K562 (cell line): Measurements from ENCODE around the gene SCP2. TPM values are rescaled to one million over a fixed set of nuclear protein-coding genes. Genes with fewer than 3 reads are reported as not detected.

ENCODE experiments used
- ATAC-seq: fragments of 200-7000 bp; cut with Tn5 transposase; 3 replicates; pipeline ENCODE4 v1.9.1; 2020; ENCODE audit warnings: moderate library complexity
- BruUV-seq: library from RNA; stranded (reverse); fragments of 400-500 nt; replicated peaks from 2 replicates; lab custom pipeline; 2021; lab: Mats Ljungman, UMichigan
- CTCF ChIA-PET: fragments of 300-600 bp; formaldehyde crosslinking; extraction: SDS; loops from one replicate; lab custom pipeline; 2021; ENCODE audit warnings: low intra/inter-chr PET ratio; lab: Yijun Ruan, JAX
- POLR2A ChIA-PET: fragments of 300-600, 350-650 bp; sonication (Branson Sonifier 250); formaldehyde crosslinking; extraction: SDS; loops from one replicate; lab custom pipeline; 2021; ENCODE audit warnings: antibody characterized with exemption, inconsistent platforms; lab: Yijun Ruan, JAX
- DNase-seq, 4 experiments: peaks; one replicate each; pipeline versions ENCODE4 v3.0.0 to v3.0.0-alpha.2; 2011 to 2018; ENCODE audit warnings: low spot score in 3 of 4, mixed read lengths in 3 of 4; ENCODE audit errors: extremely low read depth in 1 of 4
- FAIRE-seq: peaks from 2 replicates; lab custom pipeline; 2011; peaks lifted over from hg19 to GRCh38; lab: Jason Lieb, UNC
- H2AFZ ChIP-seq: 2 replicates; pipeline ENCODE4 v1.6.0; 2011; ENCODE audit warnings: low read depth, low read length, control low read depth, inconsistent platforms
- H3K27ac ChIP-seq: fragments of 200-600 bp; 3 replicates; pipeline ENCODE4 v1.8.0; 2011; ENCODE audit warnings: low read depth, mild to moderate bottlenecking, control low read depth, inconsistent platforms, low read length, moderate library complexity, mixed read lengths; ENCODE audit errors: extremely low read depth
- H3K27me3 ChIP-seq, 2 experiments: fragments of 300-600 bp in 1 of 2; 2 replicates in 1 of 2; 3 replicates in 1 of 2; pipeline versions ENCODE4 v1.6.0 to v1.8.0; 2011; ENCODE audit warnings: inconsistent platforms in 2 of 2, low read length in 2 of 2, mild to moderate bottlenecking in 1 of 2, mixed read lengths in 1 of 2, moderate library complexity in 1 of 2; ENCODE audit not compliant: control insufficient read depth in 2 of 2, insufficient read depth in 2 of 2
- H3K36me3 ChIP-seq: fragments of 300-600 bp; 3 replicates; pipeline ENCODE4 v1.8.0; 2011; ENCODE audit warnings: mild to moderate bottlenecking, low read length, inconsistent platforms; ENCODE audit not compliant: control insufficient read depth, insufficient read depth
- H3K4me1 ChIP-seq, 2 experiments: fragments of 200-600 bp in 1 of 2; replicated peaks in 1 of 2; 2 replicates in 1 of 2; 3 replicates in 1 of 2; pipeline versions ENCODE4 v1.5.1 to v1.8.0; 2011; ENCODE audit warnings: inconsistent platforms in 2 of 2, low read length in 2 of 2, mild to moderate bottlenecking in 1 of 2, mixed read lengths in 1 of 2, moderate library complexity in 1 of 2; ENCODE audit not compliant: control insufficient read depth in 2 of 2, insufficient read depth in 2 of 2
- H3K4me2 ChIP-seq: 2 replicates; pipeline ENCODE4 v1.6.1; 2011; ENCODE audit warnings: low read length, control low read depth, inconsistent platforms, mixed read lengths; ENCODE audit not compliant: insufficient read depth
- H3K4me3 ChIP-seq: fragments of 200-600 bp; sonication (generic), shearing (Covaris generic); 2 replicates; pipeline ENCODE4 v1.5.1; 2016; ENCODE audit warnings: control low read depth, inconsistent platforms
- H3K79me2 ChIP-seq: fragments of 200-600 bp; 3 replicates; pipeline ENCODE4 v1.8.0; 2011; ENCODE audit warnings: low read length, inconsistent platforms; ENCODE audit not compliant: control insufficient read depth, insufficient read depth
- H3K9ac ChIP-seq, 2 experiments: 2 replicates each; pipeline versions ENCODE4 v1.6.0 to v1.6.1; 2011; ENCODE audit warnings: low read depth in 2 of 2, low read length in 2 of 2, control low read depth in 1 of 2, inconsistent platforms in 1 of 2, mild to moderate bottlenecking in 1 of 2, mixed read lengths in 1 of 2; ENCODE audit not compliant: insufficient read depth in 1 of 2
- H3K9me1 ChIP-seq: one replicate; pipeline ENCODE4 v1.6.0; 2011; ENCODE audit warnings: inconsistent platforms, mild to moderate bottlenecking, low read length, moderate library complexity; ENCODE audit not compliant: control insufficient read depth, insufficient read depth
- H3K9me3 ChIP-seq: replicated peaks from 2 replicates; pipeline ENCODE4 v1.5.1; 2011; ENCODE audit warnings: low read depth, low read length, inconsistent platforms; ENCODE audit not compliant: control insufficient read depth, insufficient read depth
- H4K20me1 ChIP-seq: replicated peaks from 2 replicates; pipeline ENCODE4 v1.6.1; 2011; ENCODE audit warnings: low read length, inconsistent platforms, mixed read lengths; ENCODE audit not compliant: control insufficient read depth, insufficient read depth
- DEAF1 ChIP-seq: fragments of 450-650 bp; formaldehyde crosslinking; IDR thresholded peaks from 2 replicates; pipeline ENCODE4 v1.4.0; 2020; ENCODE audit warnings: mild to moderate bottlenecking, moderate library complexity
- ELK1 ChIP-seq: sonication (generic); formaldehyde crosslinking; IDR thresholded peaks from 2 replicates; pipeline ENCODE4 v1.8.1; 2022; ENCODE audit warnings: missing genetic modification reagents
- HBP1 ChIP-seq: fragments of 450-650 bp; formaldehyde crosslinking; IDR thresholded peaks from 2 replicates; pipeline ENCODE4 v1.4.0; 2022; ENCODE audit warnings: missing genetic modification characterization
- L3MBTL2 ChIP-seq: fragments of 450-650 bp; IDR thresholded peaks from 2 replicates; pipeline ENCODE4 v1.6.1; 2016; ENCODE audit warnings: mild to moderate bottlenecking, moderate library complexity
- NCOA1 ChIP-seq: fragments of 450-650 bp; IDR thresholded peaks from 2 replicates; pipeline ENCODE4 v1.6.1; 2016; ENCODE audit warnings: low read depth
- PRMT5 ChIP-seq: sonication (generic); formaldehyde crosslinking; IDR thresholded peaks from 2 replicates; pipeline ENCODE4 v1.5.0; 2020; ENCODE audit warnings: missing genetic modification reagents
- PURB ChIP-seq: sonication (generic); formaldehyde crosslinking; IDR thresholded peaks from 2 replicates; pipeline ENCODE4 v1.9.0; 2021; ENCODE audit warnings: low read depth, mild to moderate bottlenecking, missing genetic modification reagents
- TARDBP ChIP-seq: fragments of 450-650 bp; IDR thresholded peaks from 2 replicates; pipeline ENCODE4 v1.6.1; 2016
- TCF7L2 ChIP-seq: fragments of 150-350 bp; IDR thresholded peaks from 2 replicates; pipeline ENCODE4 v1.6.1; 2016; ENCODE audit warnings: low read depth, mild to moderate bottlenecking, low read length, moderate library complexity
- XRCC5 ChIP-seq: fragments of 200-400 bp; formaldehyde crosslinking; IDR thresholded peaks from 2 replicates; pipeline ENCODE4 v1.6.1; 2017; ENCODE audit warnings: low read depth, mild to moderate bottlenecking, low read length
- ZNF511 ChIP-seq: sonication (generic); formaldehyde crosslinking; IDR thresholded peaks from 2 replicates; pipeline ENCODE4 v1.8.0; 2022; ENCODE audit warnings: mild to moderate bottlenecking, missing genetic modification reagents
- WGBS: fragments of 100-300 bp; shearing (Covaris generic); methylation state at CpG from one replicate; pipeline ENCODE4 v1.1.6; 2016; ENCODE audit warnings: low coverage, mixed read lengths; ENCODE audit not compliant: insufficient coverage; ENCODE audit errors: missing lambda C conversion rate; 5-methylcytosine and 5-hydroxymethylcytosine counted together
- in situ Hi-C: fragments of 300-500 bp; cut with MboI; formaldehyde crosslinking; loops from 4 replicates; pipeline ENCODE4 v1.15.0; 2018; ENCODE audit warnings: inconsistent platforms, mixed read lengths
- intact Hi-C: fragments of 100-400 bp; cut with micrococcal nuclease; formaldehyde crosslinking; loops from 2 replicates; pipeline ENCODE4 v1.14.2; 2022
- polyA plus RNA-seq, 8 experiments: library from polyadenylated mRNA; depleted of rRNA in 4 of 8; stranded (reverse) in 5 of 8; unstranded in 3 of 8; fragments of >200 nt; fragmentation: Nextera tagmentation in 2 of 8; fragmentation: Illumina TruSeq in 1 of 8; extraction: Ambion mirVana in 2 of 8; extraction: Trizol in 1 of 8; gene quantifications; 2 replicates each; pipeline versions ENCODE4 v1.2.1 to v1.2.3, GENCODE V29; 2011 to 2014; ENCODE audit warnings: inconsistent platforms in 1 of 8, missing spikeins in 1 of 8
- total RNA-seq, 7 experiments: library from RNA; depleted of rRNA in 6 of 7; stranded (reverse); fragments of >200 nt in 6 of 7; fragmentation: Illumina TruSeq in 2 of 7; extraction: Trizol in 2 of 7; gene quantifications; 2 replicates each; pipeline versions ENCODE4 v1.2.1 to v1.2.3, GENCODE V29; 2011 to 2021; ENCODE audit warnings: low replicate concordance in 1 of 7

Gene SCP2
- total and polyA plus RNA-seq, 9 of the 15 experiments (the other 6 are each of a cell fraction or from before 2014, with no cell fraction given) = 63.8 to 258 (median 106) TPM

- peaks cover 0 to 28% of the 10 kb centered on the region in 2 experiments; a peak in 2 of 5 replicates for H3K27me3 ChIP-seq
- no peak overlapping the region for H3K9ac ChIP-seq
- POLR2A ChIA-PET = interaction anchor here (0.6 to 0.8 kb wide), 2 partner anchors 18 to 124 kb away, joined by 3 read pairs; no protein-coding TSS in a partner anchor
- H2AFZ ChIP-seq = no peak overlapping the region
- no peak overlapping the region for H3K27ac ChIP-seq
- FAIRE-seq (no peak), ATAC-seq (no peak), DNase-seq (no peak)
- no peak overlapping the region for H3K4me3 ChIP-seq
- intact Hi-C loops (no loop called here), in situ Hi-C loops (loop anchor here (5.0 kb wide), 1 partner anchor 45 kb away; no protein-coding TSS in a partner anchor)
- TF ChIP-seq ZNF511 (CRISPR knock-in tag) (no peak), XRCC5 (no peak), TARDBP (no peak), PURB (no peak), ELK1 (CRISPR knock-in tag) (no peak), NCOA1 (no peak), TCF7L2 (no peak), DEAF1 (CRISPR knock-in tag) (no peak), PRMT5 (CRISPR knock-in tag) (no peak), HBP1 (CRISPR knock-in tag) (no peak), L3MBTL2 (no peak)
- H3K79me2 ChIP-seq = no peaks in the 10 kb centered on the region
- H3K4me2 ChIP-seq = no peak overlapping the region
- no peaks in the 10 kb centered on the region for H3K9me1 ChIP-seq
- CTCF ChIA-PET = no interaction called here
- peaks cover 4% of the 10 kb centered on the region; the same call in 1 of the 2 replicates for H4K20me1 ChIP-seq
- BruUV-seq = no TSS peak
- H3K4me1 ChIP-seq = peaks cover 0 to 33% of the 10 kb centered on the region in 2 experiments; a peak in 2 of 5 replicates
- no peaks in the 10 kb centered on the region for H3K36me3 ChIP-seq
- H3K9me3 ChIP-seq = no peaks in the 10 kb centered on the region
- 16% methylated on average over 18 of the region's 19 CpGs for WGBS
Observed at GRCh38 chr1:53076721-53077598, 149.9 kb downstream of the SCP2 start.
